Spleen (tissue), 11 donors: Measurements from ENCODE around the gene CFAP20DC. TPM values are rescaled to one million over a fixed set of nuclear protein-coding genes. Genes with fewer than 3 reads are reported as not detected.

Source experiments
- DNase-seq: peaks from one replicate; pipeline ENCODE4 v3.0.0-alpha.2; 2020
- H3K27ac ChIP-seq, 8 donors: fragments of 200-600 bp; sonication (generic) in 7 of 8; 1 replicate in 4 of 8; 2 replicates in 4 of 8; pipeline versions ENCODE4 v1.5.0 to v1.8.0; 2016 to 2021; ENCODE audit warnings: inconsistent platforms in 4 of 8, mild to moderate bottlenecking in 4 of 8, moderate library complexity in 1 of 8
- H3K27me3 ChIP-seq, 7 donors: fragments of 200-600 bp; sonication (generic) in 6 of 7; replicated peaks in 1 of 7; 1 replicate in 4 of 7; 2 replicates in 3 of 7; pipeline versions ENCODE4 v1.5.0 to v1.8.0; 2016 to 2021; ENCODE audit warnings: inconsistent platforms in 3 of 7, mild to moderate bottlenecking in 1 of 7
- H3K36me3 ChIP-seq, 6 donors: fragments of 200-600 bp; sonication (generic) in 5 of 6; 1 replicate in 4 of 6; 2 replicates in 2 of 6; pipeline versions ENCODE4 v1.5.0 to v1.8.0; 2016 to 2021; ENCODE audit warnings: inconsistent platforms in 2 of 6
- H3K4me1 ChIP-seq, 6 donors: fragments of 200-600 bp; sonication (generic) in 5 of 6; 1 replicate in 3 of 6; 2 replicates in 3 of 6; pipeline versions ENCODE4 v1.5.0 to v1.8.0; 2016 to 2021; ENCODE audit warnings: inconsistent platforms in 3 of 6
- H3K4me3 ChIP-seq, 8 donors: fragments of 200-600 bp; sonication (generic) in 7 of 8; 1 replicate in 4 of 8; 2 replicates in 4 of 8; pipeline versions ENCODE4 v1.5.0 to v1.8.0; 2016 to 2021; ENCODE audit warnings: inconsistent platforms in 4 of 8, mild to moderate bottlenecking in 4 of 8, moderate library complexity in 2 of 8
- H3K9me3 ChIP-seq, 8 donors: fragments of 200-600 bp; sonication (generic) in 7 of 8; 1 replicate in 4 of 8; 2 replicates in 4 of 8; pipeline versions ENCODE4 v1.5.0 to v1.8.0; 2016 to 2021; ENCODE audit warnings: inconsistent platforms in 4 of 8
- CTCF ChIP-seq, 11 experiments: fragments of 200-600 bp in 7 of 11; fragments of 450-650 bp in 4 of 11; sonication (generic) in 4 of 11; IDR thresholded peaks in 8 of 11; conservative IDR thresholded peaks in 3 of 11; 1 replicate in 7 of 11; 2 replicates in 4 of 11; pipeline versions ENCODE4 v1.4.0 to v1.8.0; 2016 to 2021; ENCODE audit warnings: antibody characterized with exemption in 11 of 11, inconsistent platforms in 4 of 11, mild to moderate bottlenecking in 1 of 11
- POLR2A ChIP-seq, 3 donors: fragments of 450-650 bp; IDR thresholded peaks; one replicate each; pipeline ENCODE4 v1.5.1; 2017; ENCODE audit warnings: antibody characterized with exemption in 3 of 3, mild to moderate bottlenecking in 1 of 3
- POLR2AphosphoS5 ChIP-seq, 3 donors: sonication (generic); formaldehyde crosslinking; IDR thresholded peaks; one replicate each; pipeline ENCODE4 v1.5.1; 2017; ENCODE audit warnings: antibody characterized with exemption in 3 of 3
- WGBS, 5 donors: extraction: QIAGEN DNeasy Blood & Tissue Kit in 3 of 5; methylation state at CpG; one replicate each; pipeline versions ENCODE4 v1.1.5 to v1.1.7; 2013 to 2018; 5-methylcytosine and 5-hydroxymethylcytosine counted together
- intact Hi-C: fragments of 100-400 bp; cut with DNase I; formaldehyde crosslinking; loops from one replicate; pipeline ENCODE4 v1.15.0; 2023; ENCODE audit warnings: low total_unique reads
- polyA plus RNA-seq, 3 donors: library from polyadenylated mRNA; stranded (reverse); fragments of 200-250 nt; gene quantifications; one replicate each; pipeline ENCODE4 v1.2.1, GENCODE V29; 2013
- total RNA-seq, 7 donors: library from RNA; depleted of rRNA in 3 of 7; stranded (reverse); fragments of >200 nt in 3 of 7; fragmentation: NEBNext Ultra II Directional in 4 of 7; extraction: Animal tissue kit (Norgen Biotek cat#: 25700) in 4 of 7; gene quantifications; one replicate each; pipeline versions ENCODE4 v1.1.0 to v1.2.1, GENCODE V29; 2016 to 2021
- donor health status: healthy with polysubstance abuse.
- donor health status: DM: no; HTN: no; CAD: no; lungs with moderate emphysema.
- donor health status: DM: no; HTN: no; CAD: no.
- donor health status: Bipolar disorder and iron deficiency.
- donor health status: healthy.
- donor health status: DM: no; HTN: no; CAD: no.
- donor health status: DM: yes; HTN: yes; CAD: no.

The CFAP20DC gene
- total and polyA plus RNA-seq, 10 donors, result 0.20 to 1.2 (median 0.58) TPM

DNA sequence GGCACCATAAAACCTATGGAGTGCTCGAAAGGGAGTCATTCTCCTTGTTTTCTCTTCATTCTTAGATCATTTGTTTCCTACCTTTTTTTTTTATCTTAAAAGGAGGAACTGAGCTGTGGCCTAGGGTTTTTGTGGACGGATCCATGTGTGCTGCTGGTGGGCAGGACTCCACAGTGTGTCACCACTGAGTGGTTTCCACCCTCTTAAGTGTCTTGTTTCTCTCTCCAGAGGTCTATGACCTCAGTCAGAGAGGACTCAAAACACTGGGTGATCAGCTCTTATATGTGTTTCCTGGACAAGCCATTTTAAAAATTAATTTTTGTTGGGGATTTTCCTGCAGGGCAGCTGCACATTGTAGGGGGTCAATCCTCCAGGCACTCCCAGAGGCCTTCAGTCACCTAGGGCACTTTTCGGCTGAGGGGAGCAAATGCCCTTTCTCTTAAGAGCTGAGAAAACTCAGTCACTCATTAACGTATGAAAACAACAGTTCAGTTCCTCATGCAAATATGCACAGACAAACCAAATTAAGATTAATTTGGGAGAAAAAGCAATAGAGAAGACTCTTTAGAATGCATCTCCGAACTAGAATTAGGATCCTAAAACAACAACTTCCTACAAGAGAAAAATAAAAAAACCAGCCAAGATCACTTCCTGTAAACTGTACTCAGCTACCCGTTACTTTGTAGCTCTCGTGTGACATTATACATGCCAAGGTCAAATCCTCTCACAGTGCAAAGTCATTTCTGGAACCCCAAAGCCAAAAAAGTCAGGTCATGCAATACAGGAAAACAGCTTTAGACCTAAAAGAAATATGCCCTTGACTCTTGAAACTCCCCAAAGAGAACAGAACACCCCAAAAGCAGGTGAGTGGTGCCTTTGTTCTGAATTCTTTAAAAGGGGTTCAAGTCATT is 355.6 kb downstream of the CFAP20DC start:
- no peaks in the 10 kb centered on the region for H3K36me3 ChIP-seq
- WGBS, 5 donors, result 23 to 41% (median 27%) methylated on average over 7 of the region's 7 CpGs
- intact Hi-C loops, result no loop called here

GRCh38 chr3:58692484-58692883 is 357.3 kb downstream of the CFAP20DC start:
- Histone ChIP-seq H3K4me1 (peaks cover 0 to 16% (median 3%) of the 10 kb centered on the region in 6 donors), H3K9me3 (peaks cover 0 to 36% (median 22%) of the 10 kb centered on the region in 8 donors), H3K27me3 (peaks cover 0 to 3% (median 0%) of the 10 kb centered on the region in 7 donors), H3K36me3 (no peaks in the 10 kb centered on the region), H3K27ac (no peak overlapping the region), H3K4me3 (no peak overlapping the region)
- intact Hi-C loops, result no loop called here
- no peak for TF ChIP-seq POLR2AphosphoS5 (IDR thresholded peaks at IDR 0.05)
- TF ChIP-seq CTCF (IDR thresholded peaks at IDR 0.05 in 8 of 11, conservative IDR thresholded peaks at IDR 0.05 in 3 of 11), result no peak
- TF ChIP-seq POLR2A (IDR thresholded peaks at IDR 0.05), result no peak
- DNase-seq, result no peak
- WGBS, 5 donors, result 90 to 100% (median 91%) methylated on average over 1 of the region's 1 CpG

More for the DNA sequence above, 355.6 kb downstream of the CFAP20DC start:
- Histone ChIP-seq H3K27ac (peak overlapping the region in 7 of 8 donors; percentile 37 to 69 (median 58)), H3K4me1 (peaks cover 0 to 16% (median 3%) of the 10 kb centered on the region in 6 donors), H3K9me3 (peaks cover 0 to 36% (median 22%) of the 10 kb centered on the region in 8 donors), H3K4me3 (no peak overlapping the region), H3K27me3 (no peaks in the 10 kb centered on the region)
- no peak for TF ChIP-seq POLR2A (IDR thresholded peaks at IDR 0.05)
- no peak for TF ChIP-seq POLR2AphosphoS5 (IDR thresholded peaks at IDR 0.05)
- TF ChIP-seq CTCF (IDR thresholded peaks at IDR 0.05 in 8 of 11, conservative IDR thresholded peaks at IDR 0.05 in 3 of 11), result no peak
- DNase-seq, result no peak
